Hepatocyte (in vitro differentiated cells): Measurements from ENCODE around the gene FAM83F.

ENCODE experiments used
- CTCF ChIP-seq: fragments of 200-600 bp; sonication (generic); IDR thresholded peaks from 2 replicates; pipeline ENCODE4 v1.5.1; 2016; ENCODE audit warnings: antibody characterized with exemption, mild to moderate bottlenecking; ENCODE audit not compliant: poor library complexity
- EZH2phosphoT487 ChIP-seq: fragments of 200-600 bp; sonication (generic); IDR thresholded peaks from one replicate; pipeline ENCODE4 v1.6.1; 2018; ENCODE audit warnings: antibody characterized with exemption, mild to moderate bottlenecking, low read depth, moderate library complexity; ENCODE audit not compliant: unreplicated experiment, severe bottlenecking

GRCh38 chr22:39953101-39953500 lies 41.7 kb upstream of the FAM83F start:
- no peak for TF ChIP-seq CTCF
- TF ChIP-seq EZH2phosphoT487: no peak
